Nephron (organoid): ENCODE measurements around the gene SLC25A38.
"Not testable (repeated sequence)": the region's sequence is repeated elsewhere in the genome, so short reads cannot be mapped to it uniquely, and the experiment has no call there.

Source experiments
- H3K27ac Mint-ChIP-seq, 3 experiments: 2 replicates each; pipeline ENCODE4 v1.8.0; 2020; ENCODE audit warnings: mixed read lengths in 3 of 3, mild to moderate bottlenecking in 2 of 3, moderate library complexity in 1 of 3
- H3K27me3 Mint-ChIP-seq: 2 replicates; pipeline ENCODE4 v1.8.0; 2021; ENCODE audit warnings: low read depth, mild to moderate bottlenecking, moderate library complexity, mixed read lengths
- H3K36me3 Mint-ChIP-seq: 2 replicates; pipeline ENCODE4 v1.8.0; 2020; ENCODE audit warnings: low read depth, mixed read lengths
- H3K4me1 Mint-ChIP-seq: 2 replicates; pipeline ENCODE4 v1.8.0; 2020; ENCODE audit warnings: mixed read lengths
- H3K4me3 Mint-ChIP-seq, 3 experiments: 2 replicates each; pipeline ENCODE4 v1.8.0; 2020; ENCODE audit warnings: mild to moderate bottlenecking in 3 of 3, mixed read lengths in 3 of 3, moderate library complexity in 2 of 3
- H3K9me3 Mint-ChIP-seq: 2 replicates; pipeline ENCODE4 v1.8.0; 2020; ENCODE audit warnings: mixed read lengths
- TF ChIP-seq, protein P1 (sequence below), 3 experiments: fragments of 200-600 bp; sonication (generic); IDR thresholded peaks; one replicate each; pipeline ENCODE4 v1.5.0; 2021; ENCODE audit warnings: antibody characterized with exemption in 3 of 3; ENCODE audit not compliant: unreplicated experiment in 3 of 3

The SLC25A38 gene

GRCh38 chr3:39349080-39349479 lies 34.1 kb upstream of the SLC25A38 start:
- Mint-ChIP-seq H3K9me3 (no peaks in the 10 kb centered on the region), H3K27me3 (no peaks in the 10 kb centered on the region), H3K36me3 (no peaks in the 10 kb centered on the region), H3K4me1 (no peaks in the 10 kb centered on the region), H3K27ac (no peak overlapping the region), H3K4me3 (no peak overlapping the region)
- TF ChIP-seq, protein P1, sequence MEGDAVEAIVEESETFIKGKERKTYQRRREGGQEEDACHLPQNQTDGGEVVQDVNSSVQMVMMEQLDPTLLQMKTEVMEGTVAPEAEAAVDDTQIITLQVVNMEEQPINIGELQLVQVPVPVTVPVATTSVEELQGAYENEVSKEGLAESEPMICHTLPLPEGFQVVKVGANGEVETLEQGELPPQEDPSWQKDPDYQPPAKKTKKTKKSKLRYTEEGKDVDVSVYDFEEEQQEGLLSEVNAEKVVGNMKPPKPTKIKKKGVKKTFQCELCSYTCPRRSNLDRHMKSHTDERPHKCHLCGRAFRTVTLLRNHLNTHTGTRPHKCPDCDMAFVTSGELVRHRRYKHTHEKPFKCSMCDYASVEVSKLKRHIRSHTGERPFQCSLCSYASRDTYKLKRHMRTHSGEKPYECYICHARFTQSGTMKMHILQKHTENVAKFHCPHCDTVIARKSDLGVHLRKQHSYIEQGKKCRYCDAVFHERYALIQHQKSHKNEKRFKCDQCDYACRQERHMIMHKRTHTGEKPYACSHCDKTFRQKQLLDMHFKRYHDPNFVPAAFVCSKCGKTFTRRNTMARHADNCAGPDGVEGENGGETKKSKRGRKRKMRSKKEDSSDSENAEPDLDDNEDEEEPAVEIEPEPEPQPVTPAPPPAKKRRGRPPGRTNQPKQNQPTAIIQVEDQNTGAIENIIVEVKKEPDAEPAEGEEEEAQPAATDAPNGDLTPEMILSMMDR (IDR thresholded peaks at IDR 0.05; ENCODE audit: unreplicated experiment in 3 of 3), result no peak

DNA sequence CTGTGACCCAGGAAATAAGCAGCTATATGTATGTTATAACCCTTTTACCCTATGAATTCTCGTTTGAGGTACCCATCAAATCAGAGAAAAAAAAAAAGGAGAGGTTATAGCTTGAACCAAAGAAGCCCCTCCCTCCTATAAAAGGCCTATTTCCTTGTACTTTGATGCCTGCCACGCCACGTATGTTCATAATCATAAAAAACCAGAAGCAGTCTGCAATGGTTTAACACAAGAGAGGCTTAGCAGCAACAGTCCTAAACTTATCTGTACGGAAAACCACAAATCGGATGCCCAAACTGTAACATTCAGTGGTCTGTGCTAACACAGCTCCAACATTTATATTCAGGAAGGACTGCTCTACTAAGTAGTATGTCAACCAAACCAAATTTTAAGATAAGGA lies 32.5 kb upstream of the SLC25A38 start:
- TF ChIP-seq, protein P1 (IDR thresholded peaks at IDR 0.05; ENCODE audit: unreplicated experiment in 3 of 3), result no peak
- Mint-ChIP-seq H3K4me1 (no peaks in the 10 kb centered on the region), H3K4me3 (no peak overlapping the region), H3K27ac (no peak overlapping the region), H3K9me3 (no peaks in the 10 kb centered on the region), H3K27me3 (no peaks in the 10 kb centered on the region), H3K36me3 (no peaks in the 10 kb centered on the region)

DNA sequence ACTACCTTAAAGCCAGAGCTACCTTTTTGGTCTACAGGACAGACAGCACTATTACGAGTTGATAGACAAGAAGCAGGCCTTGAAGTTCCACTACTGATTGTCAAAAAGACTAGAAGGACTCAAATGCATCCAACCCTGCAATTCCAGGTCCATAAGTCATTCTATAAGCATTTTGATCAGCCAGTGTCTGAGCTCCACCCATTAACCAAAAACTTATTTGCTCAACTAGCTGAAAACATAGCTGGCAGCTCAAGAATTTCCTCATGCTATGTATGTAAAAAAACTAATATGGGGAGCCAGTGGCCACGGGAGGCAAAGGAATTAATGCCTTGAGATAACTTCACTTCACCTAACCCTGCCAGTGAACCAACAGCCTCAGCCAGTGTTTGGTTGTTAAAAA lies 32.0 kb upstream of the SLC25A38 start:
- not testable (repeated sequence) for H3K27ac Mint-ChIP-seq, H3K36me3 Mint-ChIP-seq, H3K9me3 Mint-ChIP-seq, H3K4me3 Mint-ChIP-seq, H3K4me1 Mint-ChIP-seq, H3K27me3 Mint-ChIP-seq

DNA sequence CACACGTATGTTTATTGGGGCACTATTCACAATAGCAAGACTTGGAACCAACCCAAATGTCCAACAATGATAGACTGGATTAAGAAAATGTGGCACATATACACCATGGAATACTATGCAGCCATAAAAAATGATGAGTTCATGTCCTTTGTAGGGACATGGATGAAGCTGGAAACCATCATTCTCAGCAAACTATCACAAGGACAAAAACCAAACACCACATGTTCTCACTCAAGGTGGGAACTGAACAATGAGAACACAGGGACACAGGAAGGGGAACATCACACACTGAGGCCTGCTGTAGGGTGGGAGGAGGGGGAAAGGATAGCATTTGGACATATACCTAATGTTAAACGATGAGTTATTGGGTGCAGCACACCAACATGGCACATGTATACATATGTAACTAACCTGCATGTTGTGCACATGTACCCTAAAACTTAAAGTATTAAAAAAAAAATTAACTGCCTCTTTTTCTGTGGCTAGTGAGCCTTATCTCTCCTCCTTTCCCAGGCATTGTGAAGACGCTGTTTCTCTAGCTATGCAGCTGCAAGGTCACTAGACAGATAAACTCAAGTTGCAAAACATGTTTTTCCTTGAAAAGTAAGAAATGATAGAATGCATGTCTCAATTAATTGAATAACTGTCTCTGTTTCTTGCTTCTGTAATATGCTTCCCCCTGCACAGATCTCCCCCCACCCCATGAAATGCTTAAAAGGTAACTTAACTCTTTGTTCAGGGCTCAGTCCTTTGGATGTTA lies 29.8 kb upstream of the SLC25A38 start:
- not testable (repeated sequence) for H3K27ac Mint-ChIP-seq, H3K9me3 Mint-ChIP-seq, H3K4me3 Mint-ChIP-seq, H3K4me1 Mint-ChIP-seq, H3K36me3 Mint-ChIP-seq, H3K27me3 Mint-ChIP-seq

DNA sequence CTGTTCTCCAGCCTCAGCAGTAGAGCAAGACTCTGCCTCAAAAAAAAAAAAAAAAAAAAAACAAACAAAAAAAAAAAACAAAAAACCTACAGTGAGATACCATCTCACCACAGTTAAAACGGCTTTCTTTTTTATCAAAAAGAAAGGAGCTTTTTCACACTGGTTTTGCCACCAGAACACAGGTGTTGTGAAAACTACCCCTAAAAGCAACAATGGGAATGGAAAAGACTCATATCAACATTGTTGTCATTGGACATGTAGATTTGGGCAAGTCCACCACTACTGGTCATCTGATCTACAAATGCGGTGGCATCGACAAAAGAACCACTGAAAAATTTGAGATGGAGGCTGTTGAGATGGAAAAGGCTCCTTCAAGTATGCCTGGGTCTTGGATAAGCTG lies 24.8 kb upstream of the SLC25A38 start:
- no peak overlapping the region for H3K27ac Mint-ChIP-seq
- TF ChIP-seq, protein P1 (IDR thresholded peaks at IDR 0.05; ENCODE audit: unreplicated experiment in 3 of 3), result no peak
- H3K4me3 Mint-ChIP-seq, result no peak overlapping the region

GRCh38 chr3:39361252-39361927 lies 21.8 kb upstream of the SLC25A38 start:
- Mint-ChIP-seq H3K4me1 (no peaks in the 10 kb centered on the region), H3K27me3 (no peaks in the 10 kb centered on the region), H3K4me3 (no peak overlapping the region), H3K36me3 (no peaks in the 10 kb centered on the region), H3K9me3 (no peaks in the 10 kb centered on the region), H3K27ac (no peak overlapping the region)
- TF ChIP-seq, protein P1 (IDR thresholded peaks at IDR 0.05; ENCODE audit: unreplicated experiment in 3 of 3), result no peak

More for the DNA sequence above, 24.8 kb upstream of the SLC25A38 start:
- no peaks in the 10 kb centered on the region for H3K9me3 Mint-ChIP-seq
- no peaks in the 10 kb centered on the region for H3K27me3 Mint-ChIP-seq
- H3K36me3 Mint-ChIP-seq, result no peaks in the 10 kb centered on the region
- no peaks in the 10 kb centered on the region for H3K4me1 Mint-ChIP-seq

- Mint-ChIP-seq H3K9me3 (no peaks in the 10 kb centered on the region), H3K4me3 (no peak overlapping the region), H3K27me3 (no peaks in the 10 kb centered on the region), H3K27ac (no peak overlapping the region), H3K4me1 (no peaks in the 10 kb centered on the region), H3K36me3 (no peaks in the 10 kb centered on the region)
- TF ChIP-seq, protein P1 (IDR thresholded peaks at IDR 0.05; ENCODE audit: unreplicated experiment in 3 of 3), result no peak
Observed at GRCh38 chr3:39362192-39362591, 21.0 kb upstream of the SLC25A38 start.
